ENCODE measurements around the gene ATP11A. TPM values are rescaled to one million over a fixed set of nuclear protein-coding genes. Genes with fewer than 3 reads are reported as not detected.
A peak's percentile ranks its signal among the peaks of the same experiment; 100 is the strongest.

Gene ATP11A
- total RNA-seq, 1 donor from 2014 or later, result 109 TPM

- Mint-ChIP-seq H3K27me3 (peaks cover 2% of the 10 kb centered on the region), H3K9me3 (ENCODE audit: low read depth) (no peaks in the 10 kb centered on the region), H3K4me3 (ENCODE audit: low read depth) (no peak overlapping the region), H3K36me3 (ENCODE audit: insufficient read depth) (no peaks in the 10 kb centered on the region), H3K27ac (no peak overlapping the region), H3K4me1 (ENCODE audit: low read depth) (peaks cover 10% of the 10 kb centered on the region)
- TF ChIP-seq CTCF (IDR thresholded peaks at IDR 0.05; ENCODE audit: unreplicated experiment), result no peak
- no peak for DNase-seq (ENCODE audit: low spot score, unreplicated experiment)
These were observed 3.9 kb upstream of the ATP11A start for GRCh38 chr13:112685896-112686295.

DNA sequence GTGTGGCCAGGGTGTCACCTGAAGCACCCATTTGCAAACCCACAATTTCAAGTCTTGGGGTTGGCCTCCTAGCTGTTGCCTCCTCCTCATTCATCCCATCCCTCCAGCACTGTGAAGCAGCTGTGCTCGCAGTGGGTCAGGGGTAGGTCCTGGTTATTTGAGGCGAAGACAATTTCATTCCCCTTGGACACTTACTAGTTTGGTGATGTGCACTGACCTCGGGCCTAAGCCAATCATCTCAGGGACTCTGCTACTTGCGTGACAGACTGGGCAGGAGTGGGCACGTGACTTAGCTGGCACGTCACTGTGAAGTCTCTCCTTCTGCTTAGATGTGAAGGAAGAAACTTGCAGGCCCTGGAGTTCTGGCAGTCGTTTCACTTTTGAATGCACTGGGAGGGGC is 3.5 kb upstream of the ATP11A start:
- no peak overlapping the region for H3K27ac Mint-ChIP-seq
- H3K9me3 Mint-ChIP-seq (ENCODE audit: low read depth), result no peaks in the 10 kb centered on the region
- H3K4me3 Mint-ChIP-seq (ENCODE audit: low read depth), result no peak overlapping the region
- no peaks in the 10 kb centered on the region for H3K27me3 Mint-ChIP-seq
- no peaks in the 10 kb centered on the region for H3K36me3 Mint-ChIP-seq (ENCODE audit: insufficient read depth)
- no peak for TF ChIP-seq CTCF (IDR thresholded peaks at IDR 0.05; ENCODE audit: unreplicated experiment)
- H3K4me1 Mint-ChIP-seq (ENCODE audit: low read depth), result peaks cover 10% of the 10 kb centered on the region
- DNase-seq (ENCODE audit: low spot score, unreplicated experiment), result peak; percentile 5

- no peak for TF ChIP-seq CTCF (IDR thresholded peaks at IDR 0.05; ENCODE audit: unreplicated experiment)
- no peak overlapping the region for H3K4me3 Mint-ChIP-seq (ENCODE audit: low read depth)
- peaks cover 17% of the 10 kb centered on the region for H3K4me1 Mint-ChIP-seq (ENCODE audit: low read depth)
- no peaks in the 10 kb centered on the region for H3K27me3 Mint-ChIP-seq
- no peak overlapping the region for H3K27ac Mint-ChIP-seq
- no peaks in the 10 kb centered on the region for H3K36me3 Mint-ChIP-seq (ENCODE audit: insufficient read depth)
- H3K9me3 Mint-ChIP-seq (ENCODE audit: low read depth), result no peaks in the 10 kb centered on the region
- no peak for DNase-seq (ENCODE audit: low spot score, unreplicated experiment)
These were observed 2.9 kb upstream of the ATP11A start for GRCh38 chr13:112686987-112687386.

GRCh38 chr13:112687836-112688559 is 1.8 kb upstream of the ATP11A start:
- H3K4me1 Mint-ChIP-seq (ENCODE audit: low read depth), result peaks cover 27% of the 10 kb centered on the region
- H3K27me3 Mint-ChIP-seq, result no peaks in the 10 kb centered on the region
- no peak for TF ChIP-seq CTCF (IDR thresholded peaks at IDR 0.05; ENCODE audit: unreplicated experiment)
- H3K36me3 Mint-ChIP-seq (ENCODE audit: insufficient read depth), result no peaks in the 10 kb centered on the region
- H3K4me3 Mint-ChIP-seq (ENCODE audit: low read depth), result peak overlapping the region; percentile 81
- no peak for DNase-seq (ENCODE audit: low spot score, unreplicated experiment)
- H3K27ac Mint-ChIP-seq, result no peak overlapping the region
- H3K9me3 Mint-ChIP-seq (ENCODE audit: low read depth), result no peaks in the 10 kb centered on the region

GRCh38 chr13:112688560-112689302 is 1.1 kb upstream of the ATP11A start:
- Mint-ChIP-seq H3K27me3 (no peaks in the 10 kb centered on the region), H3K36me3 (ENCODE audit: insufficient read depth) (no peaks in the 10 kb centered on the region), H3K4me1 (ENCODE audit: low read depth) (peaks cover 31% of the 10 kb centered on the region), H3K9me3 (ENCODE audit: low read depth) (no peaks in the 10 kb centered on the region), H3K27ac (peak overlapping the region; percentile 71), H3K4me3 (ENCODE audit: low read depth) (peak overlapping the region; percentile 81)
- no peak for DNase-seq (ENCODE audit: low spot score, unreplicated experiment)
- TF ChIP-seq CTCF (IDR thresholded peaks at IDR 0.05; ENCODE audit: unreplicated experiment), result no peak
